AG20443 (cell line): ENCODE data around the gene KRT78.

Source experiments
- DNase-seq: peaks from one replicate; pipeline ENCODE4 v3.0.0; 2012; ENCODE audit warnings: low spot score, mixed read lengths

The KRT78 gene

DNA sequence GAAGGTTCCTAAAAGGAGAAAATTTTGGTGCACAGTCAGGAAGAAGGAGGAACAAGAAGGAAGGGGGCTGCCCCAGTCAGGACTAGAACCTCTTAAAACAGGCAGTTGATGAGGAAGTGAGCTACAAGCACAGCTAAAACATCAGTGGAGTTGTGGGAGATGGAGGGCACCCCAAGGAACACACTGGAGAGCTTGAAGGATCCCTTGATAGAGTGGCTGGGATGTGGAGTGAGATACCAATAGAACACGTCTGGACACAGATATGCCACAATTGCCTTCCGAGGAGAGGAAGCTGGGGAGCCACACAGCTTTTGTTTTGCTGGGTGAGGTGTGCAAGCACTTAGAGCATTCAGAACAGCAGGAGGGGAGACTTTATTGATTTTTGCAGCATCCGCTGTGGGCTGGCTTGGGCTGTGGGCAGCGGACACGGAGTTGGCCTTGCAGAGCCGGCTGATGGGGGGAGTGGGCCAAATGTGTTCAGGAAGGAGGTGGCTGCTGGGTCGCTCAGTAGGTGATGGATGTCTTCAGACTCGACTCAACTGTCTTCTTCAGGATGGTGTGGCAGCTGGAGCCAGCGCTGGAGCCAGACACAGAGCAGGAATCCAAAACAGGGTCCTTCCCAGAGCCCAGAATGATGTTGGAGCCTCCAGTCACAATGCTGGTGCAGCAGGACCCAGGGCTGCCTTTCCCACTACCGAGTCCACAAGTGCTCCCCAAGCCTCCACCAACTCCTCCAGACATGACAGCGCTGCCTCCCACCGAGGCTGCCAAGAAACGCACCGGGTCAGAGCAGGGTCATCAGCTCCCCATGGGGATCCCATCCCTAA lies 10.0 kb downstream of the KRT78 start:
- DNase-seq = no peak

DNA sequence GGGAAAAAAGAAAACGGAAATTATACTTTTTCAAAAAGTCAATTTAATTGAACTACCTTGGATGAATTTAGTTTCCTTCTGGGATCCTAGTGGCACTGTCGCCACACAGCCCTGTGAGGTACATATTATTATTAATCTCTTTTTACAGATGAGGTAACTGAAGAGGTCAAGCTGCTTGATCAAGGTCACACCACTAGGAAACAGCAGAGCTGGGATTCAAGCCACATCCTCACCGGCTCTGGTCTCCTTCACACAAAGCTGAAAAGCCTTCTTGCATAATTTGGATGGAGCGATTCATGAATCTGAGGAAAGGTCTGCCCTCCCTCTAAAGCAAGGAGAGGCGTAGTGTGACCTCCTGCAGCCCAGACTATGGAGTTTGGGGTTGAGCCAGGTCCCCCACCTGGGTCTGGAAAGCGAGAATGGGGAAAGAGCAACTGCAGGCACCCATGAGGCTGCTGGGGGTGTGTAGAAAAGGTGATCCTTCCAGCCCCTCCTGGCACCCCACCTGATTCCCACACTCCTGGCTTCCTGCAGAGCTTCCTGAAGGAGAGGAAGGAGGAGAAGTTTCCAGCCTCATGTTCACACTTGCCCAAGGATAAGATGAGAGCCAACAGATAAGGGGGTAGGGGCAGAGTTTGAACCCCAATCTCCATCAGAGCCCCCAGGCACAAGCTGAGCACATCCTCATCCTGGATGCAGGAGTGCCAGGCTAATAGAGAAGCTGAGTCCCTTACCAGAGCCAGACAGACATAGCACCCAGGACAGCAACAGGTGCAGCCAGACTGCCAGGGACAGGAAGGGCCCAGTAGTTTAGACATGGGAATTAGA lies 10.8 kb downstream of the KRT78 start:
- no peak for DNase-seq

DNA sequence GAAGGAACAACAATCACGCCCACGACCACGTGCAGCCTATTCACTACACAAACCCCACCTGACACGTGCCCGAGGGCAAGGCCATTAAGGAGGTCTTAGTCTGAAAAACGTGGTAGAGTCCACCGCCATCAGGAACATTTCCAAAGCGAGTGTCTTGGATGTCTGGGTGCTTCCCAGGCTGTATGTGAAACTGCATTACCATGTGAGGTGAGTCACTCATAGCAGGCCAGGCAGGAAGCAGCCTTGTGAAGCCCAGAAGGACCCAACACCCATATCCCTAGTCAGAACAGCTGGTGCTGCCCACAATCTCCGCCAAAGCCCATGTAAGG lies 11.4 kb downstream of the KRT78 start:
- DNase-seq = peak; percentile 82

DNA sequence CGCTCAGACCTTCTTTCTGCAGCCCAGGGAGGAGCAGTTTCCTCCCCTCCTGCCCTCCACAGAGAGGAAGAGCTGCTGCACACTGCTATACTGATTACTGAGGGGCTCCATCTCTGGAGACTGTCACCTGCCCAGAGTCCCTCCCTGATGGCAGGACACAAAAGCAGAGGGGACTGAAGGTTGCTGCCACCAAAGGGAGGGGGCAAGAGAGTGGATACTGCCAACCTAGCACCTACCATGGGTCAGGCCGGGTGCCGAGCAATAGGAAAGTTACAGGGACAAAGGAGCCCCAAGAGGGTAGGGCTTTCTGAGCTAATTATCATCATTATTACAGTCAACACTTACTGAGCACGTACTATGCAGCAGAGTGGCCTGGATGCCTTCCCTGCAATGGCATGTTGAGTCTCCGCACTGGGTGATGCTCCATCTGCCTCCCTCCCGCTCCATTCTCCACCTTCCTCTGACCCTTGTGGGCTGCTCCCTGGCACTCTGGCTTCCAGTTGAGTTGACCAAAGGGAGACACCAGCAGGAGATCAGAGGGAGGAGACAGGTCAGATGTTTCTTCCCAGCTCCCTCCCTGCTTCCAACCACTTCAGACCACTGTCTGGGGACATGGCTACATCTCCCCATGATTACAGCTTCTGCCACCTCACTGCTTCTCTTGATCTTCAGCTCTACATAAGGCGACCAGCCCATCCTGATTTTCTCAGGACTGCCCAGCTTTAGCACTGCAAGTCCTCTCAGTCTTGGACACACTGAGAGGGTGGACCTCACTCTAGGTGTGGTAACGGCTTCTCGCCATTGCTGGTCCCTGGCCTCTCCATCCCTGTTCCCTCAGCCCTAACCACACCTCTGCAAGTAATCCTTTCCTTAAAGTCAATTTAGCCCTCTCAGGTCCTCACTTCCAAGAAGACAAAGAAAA lies 12.0 kb downstream of the KRT78 start:
- DNase-seq = no peak

DNA sequence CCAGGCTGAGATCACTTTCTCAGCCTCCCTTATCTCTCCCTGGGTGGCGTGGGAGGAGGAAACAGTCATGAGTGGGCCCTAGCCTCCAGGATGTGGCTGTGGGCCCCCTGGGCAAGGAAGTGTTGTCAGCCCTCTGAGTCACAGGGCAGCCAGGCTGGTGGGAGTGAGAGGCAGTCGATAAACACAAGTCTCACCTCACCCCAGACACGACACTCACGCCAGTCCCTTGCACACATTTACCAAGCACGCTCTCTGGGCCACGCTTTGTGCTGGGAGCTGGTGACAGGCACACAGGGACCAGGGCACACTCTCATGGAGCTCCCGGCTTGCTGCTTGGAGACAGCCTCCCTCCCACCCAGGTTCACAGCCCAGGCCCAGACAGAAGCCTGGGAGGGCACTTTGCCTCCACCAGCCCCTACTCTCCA lies 12.7 kb downstream of the KRT78 start:
- DNase-seq = peak; percentile 75

DNA sequence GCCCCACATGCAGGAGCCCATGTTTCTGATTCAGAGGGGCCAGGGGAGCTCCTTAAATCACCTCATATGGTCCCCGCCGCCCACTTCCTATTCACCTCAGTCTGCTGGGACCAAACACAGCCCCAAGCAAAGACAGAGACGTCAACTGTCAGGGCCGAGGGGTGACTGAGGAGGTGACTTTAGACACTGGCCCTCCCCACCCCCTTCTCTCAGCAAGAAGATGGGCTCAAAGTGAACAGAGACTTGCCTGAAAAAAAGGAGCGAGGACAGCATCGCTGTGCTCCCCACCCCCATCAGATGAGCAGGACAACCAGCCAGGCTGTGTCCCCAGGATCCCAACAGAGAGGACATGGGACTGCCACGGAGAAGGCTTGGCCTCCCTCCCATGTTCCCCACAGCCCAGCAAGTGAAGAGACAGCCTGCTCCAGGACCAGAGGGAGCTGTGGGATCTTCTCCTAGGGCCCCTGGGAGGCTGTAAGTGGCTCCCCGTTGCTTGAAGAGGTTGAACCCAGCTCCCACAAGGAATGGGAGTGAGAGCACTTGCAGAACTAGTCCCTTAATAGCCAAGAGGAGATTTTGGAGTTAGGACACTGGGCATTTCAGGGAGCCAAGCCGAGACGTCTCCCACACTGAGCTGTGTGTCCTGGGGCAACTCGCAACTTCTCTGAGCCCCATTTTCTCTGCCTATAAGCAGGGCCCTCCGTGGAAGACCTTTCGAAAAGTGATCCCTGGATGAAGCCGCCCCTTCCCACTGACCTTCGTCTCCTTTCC lies 13.3 kb downstream of the KRT78 start:
- no peak for DNase-seq

DNA sequence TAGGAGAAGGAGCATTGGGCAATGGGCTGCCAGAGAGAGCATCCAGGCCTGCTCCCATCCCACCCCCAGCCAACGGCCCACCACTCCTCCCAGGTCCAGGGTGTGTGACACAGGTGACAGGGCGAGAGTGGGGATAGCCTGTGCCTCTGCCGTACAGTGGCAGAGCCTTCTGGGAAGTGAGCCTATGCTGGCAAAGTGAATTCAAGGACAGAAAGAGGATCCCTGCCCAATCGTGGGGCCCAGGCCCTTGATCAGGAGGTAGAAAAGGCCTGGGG lies 14.1 kb downstream of the KRT78 start:
- DNase-seq = no peak

DNA sequence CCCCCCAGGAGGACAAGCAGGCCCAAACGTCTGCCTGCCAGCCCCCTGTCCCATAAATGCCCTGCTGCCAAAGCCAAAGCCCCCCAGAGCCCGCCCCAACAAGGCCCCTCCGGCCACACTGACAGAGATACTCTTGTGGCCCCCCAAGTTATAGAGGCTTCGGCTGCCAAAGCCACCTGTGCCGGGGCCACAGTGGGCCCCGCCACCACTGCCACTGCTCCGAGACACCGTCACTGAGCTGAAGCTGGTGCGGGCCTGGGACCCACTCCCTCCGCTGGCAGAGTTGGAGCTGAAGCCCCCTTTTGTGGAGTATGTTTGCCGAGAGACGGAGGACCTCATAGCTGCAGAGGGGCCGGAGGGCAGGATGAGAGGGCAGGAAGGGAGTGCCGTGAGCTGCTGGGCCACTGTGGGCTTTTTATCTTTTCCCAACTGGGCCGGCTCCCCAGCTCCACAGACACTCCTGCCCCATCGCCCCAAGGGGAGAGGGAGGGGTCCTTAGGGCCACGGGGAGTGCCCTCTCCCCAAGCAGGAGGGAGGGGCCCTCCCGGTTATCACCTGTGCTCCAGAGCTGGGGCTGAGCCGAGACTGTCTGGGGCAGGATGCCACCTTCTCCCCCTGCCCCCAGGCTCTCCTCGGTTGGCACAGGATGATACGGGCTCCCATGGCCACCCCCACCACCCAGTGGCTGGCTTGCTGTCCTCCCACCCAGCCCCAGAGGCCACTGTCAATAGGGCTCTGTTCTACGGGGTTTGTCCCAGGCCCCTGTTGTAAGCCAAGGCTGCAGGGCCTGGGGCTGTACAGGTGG lies 14.7 kb downstream of the KRT78 start, which contains the start of gene KRT79:
Gene KRT79 (minus strand): TSS at position 390 of the 805 bp plus-strand sequence. CDS start 51 bp downstream, at position 339.
- no peak for DNase-seq

DNA sequence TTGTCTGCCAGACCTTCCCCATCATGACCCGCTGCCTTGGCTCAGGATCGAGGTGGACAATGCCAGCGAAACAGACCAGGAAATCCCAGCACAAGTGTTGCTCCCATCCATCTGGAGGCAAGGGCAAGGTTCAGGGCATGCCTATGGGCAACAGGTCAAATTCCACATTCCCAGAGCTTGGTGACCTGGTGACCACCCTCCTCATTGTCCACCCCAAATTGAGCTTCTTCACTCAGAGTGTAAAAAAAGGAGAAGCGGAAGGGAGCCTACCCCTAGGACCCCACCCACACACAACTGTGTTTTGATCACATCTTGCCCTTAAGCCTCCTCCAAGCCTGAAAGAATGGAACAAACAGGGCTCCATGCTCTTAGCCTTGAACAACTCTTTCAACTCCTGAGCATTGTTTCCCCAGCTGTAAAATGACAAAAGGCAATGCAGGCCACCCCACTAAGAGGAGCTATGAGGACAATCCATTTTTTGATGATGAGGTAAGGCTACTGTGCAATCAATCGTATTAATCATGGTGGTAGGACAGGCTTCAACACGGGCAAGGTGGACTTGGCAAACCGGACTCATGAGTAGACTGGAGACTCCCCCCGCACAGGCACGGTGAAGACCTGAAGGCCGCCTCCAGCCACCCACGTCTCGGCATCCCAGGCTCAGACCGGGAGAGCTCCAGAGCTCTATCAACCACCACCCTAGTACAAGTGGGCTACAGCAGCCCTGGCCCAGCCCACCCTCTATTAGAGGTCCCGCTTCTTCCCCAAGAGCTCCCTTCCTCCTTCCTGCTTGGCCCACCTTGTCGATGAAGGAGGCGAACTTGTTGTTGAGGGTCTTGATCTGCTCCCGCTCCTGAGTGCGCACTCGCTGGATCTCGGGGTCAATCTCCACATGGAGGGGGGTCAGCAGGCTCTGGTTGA lies 15.5 kb downstream of the KRT78 start:
- no peak for DNase-seq

DNA sequence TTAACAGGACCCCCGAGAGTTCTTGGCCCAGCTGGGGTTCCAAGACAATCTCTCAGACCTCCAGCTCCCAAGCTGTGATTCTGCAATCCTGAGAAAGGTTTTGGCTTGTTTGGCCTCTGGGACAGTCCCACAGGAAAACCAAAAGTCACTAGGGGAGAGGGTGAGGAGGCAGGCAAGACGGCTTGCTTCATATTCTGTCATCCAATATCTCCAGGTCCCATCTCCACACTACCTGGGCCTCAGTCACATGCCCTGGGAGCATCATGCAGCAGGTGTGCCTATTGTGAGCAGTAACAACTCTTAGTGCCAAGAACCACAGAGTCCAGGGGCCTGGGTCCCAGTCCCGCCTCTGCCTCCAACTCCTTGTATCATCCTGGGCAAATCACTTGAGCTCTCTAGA lies 16.3 kb downstream of the KRT78 start:
- no peak for DNase-seq

DNA sequence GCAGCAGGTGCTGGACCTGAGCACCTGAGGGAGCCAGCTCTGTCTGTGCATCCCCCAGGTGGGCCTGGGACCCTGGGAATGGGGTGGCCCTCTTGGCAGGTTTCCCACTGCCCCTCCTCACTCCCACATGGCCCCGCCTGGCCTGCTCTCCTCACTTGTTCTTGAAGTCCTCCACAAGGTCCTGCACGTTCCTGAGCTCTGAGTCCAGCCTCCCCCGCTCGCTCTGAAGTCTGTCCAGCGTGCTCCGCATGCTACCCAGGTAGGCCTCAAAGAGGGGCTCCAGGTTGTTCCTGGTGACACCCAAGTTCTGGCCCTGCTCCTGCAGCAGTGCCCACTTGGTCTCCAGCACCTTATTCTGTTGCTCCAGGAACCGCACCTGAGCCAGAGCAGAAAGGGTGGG lies 17.5 kb downstream of the KRT78 start:
- DNase-seq = no peak

DNA sequence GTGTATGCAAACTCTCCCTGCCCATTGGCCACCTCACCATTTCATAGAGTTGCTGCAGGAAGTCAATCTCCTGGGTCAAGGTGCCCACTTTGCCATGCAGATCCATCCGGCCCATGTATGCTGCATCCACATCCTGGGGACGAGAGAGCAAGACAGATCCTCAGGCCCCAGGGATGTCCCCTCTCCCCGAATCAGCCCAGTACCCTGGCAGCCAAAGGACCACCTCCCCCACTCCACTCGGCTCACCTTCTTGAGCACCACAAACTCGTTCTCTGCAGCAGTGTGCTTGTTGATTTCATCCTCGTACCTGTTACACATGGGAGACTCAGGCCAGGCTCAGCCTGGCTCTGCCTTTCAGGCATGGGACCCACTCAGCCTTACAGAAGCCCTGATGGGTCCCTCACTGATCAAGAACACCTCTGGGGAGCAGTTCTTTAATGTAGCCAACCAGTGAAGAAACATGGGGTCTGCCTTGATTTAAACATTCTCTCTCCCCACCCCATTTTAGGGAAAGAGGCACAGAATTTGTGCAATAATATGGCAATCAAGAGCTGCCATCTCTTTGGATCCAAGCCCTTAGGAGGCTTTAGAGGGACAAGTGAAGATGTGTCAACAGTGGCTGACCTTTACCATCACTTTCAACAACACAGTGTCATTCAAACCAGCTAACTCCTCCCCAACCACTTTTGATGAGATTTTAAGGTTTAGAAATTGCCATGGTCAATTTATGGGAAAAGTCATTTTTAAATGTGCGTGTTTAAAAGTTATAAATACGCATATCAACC lies 18.6 kb downstream of the KRT78 start:
- no peak for DNase-seq

DNA sequence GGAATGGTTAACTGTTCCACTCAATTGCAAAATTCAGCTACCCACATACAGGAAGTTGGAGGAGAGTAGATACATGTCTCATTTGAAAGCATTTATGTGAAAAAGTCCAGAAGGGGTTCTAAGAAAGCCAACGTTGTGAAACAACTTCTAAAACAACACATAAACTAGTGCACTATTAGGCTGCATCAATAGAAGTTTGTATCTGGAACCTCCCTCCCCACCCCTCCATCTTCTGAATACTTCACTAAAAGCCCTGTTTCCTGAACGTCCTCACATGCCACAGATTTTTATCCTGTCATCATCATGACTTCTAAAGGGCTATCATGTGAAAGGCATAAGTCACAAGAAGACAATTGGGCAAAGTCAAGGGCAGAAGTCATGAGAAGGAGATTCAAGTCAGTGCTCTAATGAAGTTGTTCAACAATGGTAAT lies 20.2 kb downstream of the KRT78 start:
- no peak for DNase-seq

DNA sequence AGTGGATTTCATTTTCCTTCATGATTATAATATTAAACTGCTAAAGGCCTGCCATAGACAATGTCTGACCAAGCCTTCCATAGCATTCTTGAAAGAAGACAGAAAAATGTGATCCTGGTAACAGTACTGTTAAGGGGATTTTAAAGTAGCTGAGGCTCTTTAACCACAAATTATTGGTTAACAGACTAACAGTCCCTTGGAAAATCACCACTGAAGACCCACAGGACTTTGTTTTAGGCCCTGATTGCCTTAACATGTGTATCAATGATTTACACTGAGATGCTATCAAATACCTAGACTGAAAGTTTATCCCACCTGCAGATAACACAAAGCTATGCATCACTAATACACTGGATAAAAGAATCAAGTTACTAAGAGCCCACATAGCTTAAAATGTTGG lies 20.6 kb downstream of the KRT78 start:
- no peak for DNase-seq

DNA sequence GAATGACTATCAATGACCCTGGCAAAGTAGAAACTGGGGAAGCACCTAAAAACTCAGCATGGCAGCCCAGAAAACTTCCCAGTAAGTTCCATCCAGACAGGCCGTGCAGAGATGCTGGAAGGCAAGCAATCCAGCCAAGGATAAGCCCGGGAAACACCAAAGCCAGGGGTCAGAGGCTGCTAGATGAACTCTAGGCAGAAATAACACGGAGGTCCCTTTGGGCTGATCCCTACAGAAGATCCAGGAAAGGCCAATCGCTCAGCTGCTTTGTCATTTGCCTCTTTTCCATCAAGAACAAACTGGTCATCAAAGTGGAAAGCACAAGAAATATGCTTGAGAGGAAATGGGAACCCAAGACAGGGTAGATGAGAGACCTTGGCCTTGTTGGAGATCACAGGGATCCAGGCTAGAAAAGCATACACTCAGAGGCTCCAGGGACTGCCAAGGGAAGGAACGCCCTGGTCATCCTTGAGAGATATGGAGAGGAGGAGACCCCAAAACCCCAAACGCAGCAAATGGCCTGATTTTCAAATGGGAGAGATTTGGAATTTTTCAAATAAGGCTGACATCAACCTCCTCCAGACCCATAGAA lies 21.2 kb downstream of the KRT78 start:
- no peak for DNase-seq

DNA sequence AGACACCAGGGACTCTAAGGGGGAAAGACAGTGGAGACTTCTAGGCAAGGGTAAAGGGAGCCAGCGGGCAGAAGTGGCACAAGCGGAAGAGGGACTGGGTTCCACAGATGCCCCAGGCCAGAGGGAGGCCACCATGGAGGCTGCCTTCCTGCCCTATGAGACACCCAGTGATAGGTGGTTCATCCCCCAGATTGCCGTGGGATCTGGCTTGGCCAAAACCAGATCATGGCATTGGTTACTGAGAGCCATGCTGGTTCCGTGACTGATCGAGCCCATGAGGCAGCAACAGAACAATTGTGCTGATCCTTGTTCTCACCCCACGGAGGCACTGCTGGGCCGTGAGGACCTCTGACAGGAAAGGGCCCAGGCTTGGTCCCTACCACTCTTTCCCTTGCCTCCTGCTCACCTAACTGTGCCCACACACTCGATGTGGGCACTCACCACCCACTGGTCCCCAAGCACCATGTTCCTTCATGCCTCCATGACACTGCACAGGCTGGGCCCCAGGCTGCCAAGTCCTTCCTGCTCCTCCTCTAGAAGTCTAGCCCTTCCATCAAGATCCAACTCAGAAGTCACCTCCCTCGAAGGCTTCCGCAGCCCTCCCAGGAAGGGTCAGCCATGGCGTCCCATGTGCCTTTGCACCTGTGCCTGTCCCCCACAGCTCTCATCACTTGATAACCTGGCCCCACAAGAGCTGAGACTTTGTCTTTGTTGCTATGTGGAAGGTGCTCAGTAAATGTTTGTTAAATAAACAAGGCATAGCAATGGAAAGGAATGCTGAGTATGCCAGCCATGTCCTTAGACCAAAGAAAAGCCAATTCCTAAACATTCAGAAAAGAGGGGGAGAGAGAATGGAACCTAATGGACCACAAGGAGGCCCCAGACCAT lies 21.9 kb downstream of the KRT78 start:
- DNase-seq = no peak

DNA sequence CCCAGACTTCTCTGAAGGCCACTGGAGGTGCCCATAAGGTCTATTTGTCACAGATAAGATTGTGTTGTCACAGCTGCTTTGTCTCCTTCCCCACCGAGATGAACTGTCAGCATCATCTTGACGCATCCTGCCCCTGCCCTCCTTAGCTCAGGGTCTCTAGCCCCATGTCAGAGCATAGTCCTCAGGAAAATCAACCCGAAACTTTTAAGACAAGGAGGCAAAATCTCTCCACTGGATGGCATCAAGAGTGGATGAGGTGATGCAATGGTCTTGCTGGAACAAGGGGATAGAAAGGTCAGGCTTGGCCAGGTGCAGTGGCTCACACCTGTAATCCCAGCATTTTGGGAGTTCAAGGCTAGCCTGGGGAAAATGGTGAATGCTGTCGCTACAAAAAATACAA lies 22.8 kb downstream of the KRT78 start:
- no peak for DNase-seq
